Trophoblast cell (in vitro differentiated cells and primary cell): ENCODE data around the gene TNIK.
A peak's percentile ranks its signal among the peaks of the same experiment; 100 is the strongest.

Experiments used
- DNase-seq, 2 donors: peaks; one replicate each; pipeline ENCODE4 v3.0.0-alpha.2; 2016
- H2AFZ ChIP-seq: 2 replicates; pipeline ENCODE4 v1.6.1; 2013; ENCODE audit warnings: low read length, moderate library complexity, mild to moderate bottlenecking; ENCODE audit not compliant: insufficient read depth, poor library complexity
- H2AK5ac ChIP-seq: 2 replicates; pipeline ENCODE4 v1.6.1; 2013; ENCODE audit warnings: mild to moderate bottlenecking, low read length
- H2BK120ac ChIP-seq: 2 replicates; pipeline ENCODE4 v1.6.1; 2013; ENCODE audit warnings: low read length, mild to moderate bottlenecking, moderate library complexity; ENCODE audit not compliant: insufficient read depth, poor library complexity
- H2BK12ac ChIP-seq: 2 replicates; pipeline ENCODE4 v1.6.1; 2013; ENCODE audit warnings: mild to moderate bottlenecking, low read length, moderate library complexity
- H2BK5ac ChIP-seq: 2 replicates; pipeline ENCODE4 v1.6.1; 2013; ENCODE audit warnings: low read length, low read depth, moderate library complexity, mild to moderate bottlenecking; ENCODE audit not compliant: poor library complexity
- H3K14ac ChIP-seq: 2 replicates; pipeline ENCODE4 v1.6.1; 2013; ENCODE audit warnings: mild to moderate bottlenecking, low read length
- H3K18ac ChIP-seq: 2 replicates; pipeline ENCODE4 v1.6.1; 2013; ENCODE audit warnings: mild to moderate bottlenecking, low read length
- H3K23ac ChIP-seq: 2 replicates; pipeline ENCODE4 v1.6.1; 2013; ENCODE audit warnings: low read length
- H3K27ac ChIP-seq: 2 replicates; pipeline ENCODE4 v1.5.1; 2013; ENCODE audit warnings: low read depth, mild to moderate bottlenecking, inconsistent platforms, low read length, moderate library complexity
- H3K27me3 ChIP-seq: 2 replicates; pipeline ENCODE4 v1.6.1; 2013; ENCODE audit warnings: inconsistent platforms, mild to moderate bottlenecking, low read length, moderate library complexity; ENCODE audit not compliant: insufficient read depth
- H3K36me3 ChIP-seq, 2 experiments: 1 replicate in 1 of 2; 2 replicates in 1 of 2; pipeline ENCODE4 v1.6.1; 2013; ENCODE audit warnings: low read length in 2 of 2, mild to moderate bottlenecking in 2 of 2, moderate library complexity in 1 of 2; ENCODE audit not compliant: insufficient read depth in 2 of 2, control insufficient read depth in 1 of 2
- H3K4ac ChIP-seq: 2 replicates; pipeline ENCODE4 v1.6.1; 2013; ENCODE audit warnings: low read depth, mild to moderate bottlenecking, low read length, moderate library complexity
- H3K4me1 ChIP-seq, 2 experiments: 1 replicate in 1 of 2; 2 replicates in 1 of 2; pipeline ENCODE4 v1.6.1; 2013; ENCODE audit warnings: low read length in 2 of 2, mild to moderate bottlenecking in 2 of 2, moderate library complexity in 1 of 2; ENCODE audit not compliant: insufficient read depth in 2 of 2, control insufficient read depth in 1 of 2
- H3K4me2 ChIP-seq: 2 replicates; pipeline ENCODE4 v1.6.1; 2013; ENCODE audit warnings: inconsistent platforms, mild to moderate bottlenecking, low read length, moderate library complexity
- H3K4me3 ChIP-seq: 2 replicates; pipeline ENCODE4 v1.5.1; 2013; ENCODE audit warnings: mild to moderate bottlenecking, low read depth, low read length, inconsistent platforms
- H3K79me1 ChIP-seq: one replicate; pipeline ENCODE4 v1.6.1; 2013; ENCODE audit warnings: low read length
- H3K79me2 ChIP-seq: 2 replicates; pipeline ENCODE4 v1.6.1; 2013; ENCODE audit warnings: low read length, mild to moderate bottlenecking; ENCODE audit not compliant: control insufficient read depth, insufficient read depth, poor library complexity
- H3K9ac ChIP-seq: 2 replicates; pipeline ENCODE4 v1.6.1; 2013; ENCODE audit warnings: mild to moderate bottlenecking, low read length
- H3K9me3 ChIP-seq: 2 replicates; pipeline ENCODE4 v1.6.1; 2013; ENCODE audit warnings: low read depth, mild to moderate bottlenecking, control low read depth, inconsistent platforms, low read length; ENCODE audit not compliant: insufficient read depth
- H4K12ac ChIP-seq: 2 replicates; pipeline ENCODE4 v1.6.1; 2013; ENCODE audit warnings: low read depth, mild to moderate bottlenecking, low read length, moderate library complexity
- H4K8ac ChIP-seq: 2 replicates; pipeline ENCODE4 v1.6.1; 2013; ENCODE audit warnings: low read depth, mild to moderate bottlenecking, low read length, moderate library complexity
- H4K91ac ChIP-seq: one replicate; pipeline ENCODE4 v1.6.1; 2013; ENCODE audit warnings: low read depth, mild to moderate bottlenecking, low read length, moderate library complexity
- WGBS: extraction: QIAGEN DNeasy Blood & Tissue Kit; methylation state at CpG from one replicate; pipeline ENCODE4 v1.1.7; 2013; ENCODE audit warnings: missing lambda C conversion rate; ENCODE audit not compliant: insufficient read length, insufficient coverage; ENCODE audit errors: extremely low coverage; 5-methylcytosine and 5-hydroxymethylcytosine counted together

Gene TNIK

DNA sequence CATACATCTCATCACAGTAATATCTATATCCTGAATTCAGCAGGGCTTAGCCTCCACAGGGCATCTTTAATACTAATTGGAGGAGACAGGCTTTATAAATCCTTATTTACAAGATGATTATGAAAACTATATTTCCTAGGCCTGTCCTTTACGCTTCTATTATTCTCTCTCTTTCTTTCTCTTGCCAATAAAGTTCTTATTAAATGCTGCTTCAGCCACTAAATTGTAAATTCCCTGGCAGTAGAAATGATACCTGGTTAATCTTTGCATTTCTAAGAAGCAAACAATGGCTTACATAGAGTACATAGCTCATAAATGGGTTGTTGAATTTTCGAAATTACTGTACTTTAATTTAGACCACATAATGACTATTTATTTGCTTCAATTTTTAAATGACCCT, 43.5 kb downstream of the TNIK start:
- no peak for DNase-seq
- Histone ChIP-seq H3K9ac (no peak overlapping the region), H3K18ac (no peak overlapping the region), H3K4me1 (no peaks in the 10 kb centered on the region), H3K9me3 (no peaks in the 10 kb centered on the region), H3K36me3 (no peaks in the 10 kb centered on the region), H3K23ac (no peak overlapping the region), H3K27ac (no peak overlapping the region), H2BK120ac (no peak overlapping the region), H3K14ac (no peak overlapping the region), H2AK5ac (no peak overlapping the region), H4K91ac (no peak overlapping the region), H3K4ac (no peak overlapping the region), H3K4me2 (no peak overlapping the region), H2AFZ (no peak overlapping the region), H3K27me3 (no peaks in the 10 kb centered on the region), H2BK5ac (no peak overlapping the region), H4K8ac (no peak overlapping the region), H3K4me3 (no peak overlapping the region), H3K79me2 (no peaks in the 10 kb centered on the region), H2BK12ac (no peak overlapping the region), H3K79me1 (no peaks in the 10 kb centered on the region), H4K12ac (no peak overlapping the region)
- no CpG with 5 or more reads among the region's 2 CpGs for WGBS

DNA sequence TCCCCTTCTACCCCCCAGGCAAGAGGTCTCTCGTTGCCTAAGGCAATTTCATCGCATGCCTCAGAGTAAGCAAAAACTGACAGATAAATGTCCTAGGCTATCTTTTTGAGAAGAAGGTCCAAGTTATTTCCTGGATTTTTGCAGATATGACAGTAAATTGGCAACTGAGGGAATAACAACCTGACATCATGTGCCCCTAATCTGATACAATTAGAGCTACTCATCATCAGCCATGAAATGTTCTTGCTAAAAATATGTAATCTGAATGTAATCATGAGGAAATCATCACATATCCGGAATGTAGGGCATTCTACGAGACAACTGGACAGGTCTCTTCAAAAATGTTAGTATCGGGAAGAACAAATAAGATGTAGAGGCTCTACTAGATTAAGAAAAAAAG, 44.1 kb downstream of the TNIK start:
- H2BK120ac ChIP-seq, result no peak overlapping the region
- no peaks in the 10 kb centered on the region for H3K9me3 ChIP-seq
- no CpG with 5 or more reads among the region's 5 CpGs for WGBS
- no peak overlapping the region for H3K9ac ChIP-seq
- no peak overlapping the region for H2AFZ ChIP-seq
- no peaks in the 10 kb centered on the region for H3K27me3 ChIP-seq
- H2BK12ac ChIP-seq, result no peak overlapping the region
- no peak overlapping the region for H2AK5ac ChIP-seq
- H3K4me1 ChIP-seq, result no peaks in the 10 kb centered on the region
- no peak overlapping the region for H3K14ac ChIP-seq
- DNase-seq, result peak in 1 of 2 donors; percentile 78
- H3K4me2 ChIP-seq, result no peak overlapping the region
- no peaks in the 10 kb centered on the region for H3K79me2 ChIP-seq
- H4K8ac ChIP-seq, result no peak overlapping the region
- no peak overlapping the region for H2BK5ac ChIP-seq
- H3K27ac ChIP-seq, result no peak overlapping the region
- no peak overlapping the region for H3K23ac ChIP-seq
- H3K18ac ChIP-seq, result no peak overlapping the region
- H3K4me3 ChIP-seq, result no peak overlapping the region
- no peak overlapping the region for H4K12ac ChIP-seq
- no peaks in the 10 kb centered on the region for H3K36me3 ChIP-seq
- no peak overlapping the region for H4K91ac ChIP-seq
- no peak overlapping the region for H3K4ac ChIP-seq
- no peaks in the 10 kb centered on the region for H3K79me1 ChIP-seq

- Histone ChIP-seq H2BK120ac (no peak overlapping the region), H3K9me3 (no peaks in the 10 kb centered on the region), H2AFZ (no peak overlapping the region), H3K27me3 (no peaks in the 10 kb centered on the region), H3K9ac (no peak overlapping the region), H4K8ac (no peak overlapping the region), H3K4ac (no peak overlapping the region), H3K23ac (no peak overlapping the region), H2AK5ac (no peak overlapping the region), H3K36me3 (no peaks in the 10 kb centered on the region), H3K4me3 (no peak overlapping the region), H2BK12ac (no peak overlapping the region), H3K18ac (no peak overlapping the region), H4K91ac (no peak overlapping the region), H3K14ac (no peak overlapping the region), H4K12ac (no peak overlapping the region), H2BK5ac (no peak overlapping the region), H3K79me2 (no peaks in the 10 kb centered on the region), H3K27ac (no peak overlapping the region), H3K4me1 (no peaks in the 10 kb centered on the region), H3K79me1 (no peaks in the 10 kb centered on the region), H3K4me2 (no peak overlapping the region)
- no CpG with 5 or more reads among the region's 2 CpGs for WGBS
- DNase-seq, result peak; percentile 18 to 49
These were observed 45.1 kb downstream of the TNIK start for GRCh38 chr3:171415070-171415469.

DNA sequence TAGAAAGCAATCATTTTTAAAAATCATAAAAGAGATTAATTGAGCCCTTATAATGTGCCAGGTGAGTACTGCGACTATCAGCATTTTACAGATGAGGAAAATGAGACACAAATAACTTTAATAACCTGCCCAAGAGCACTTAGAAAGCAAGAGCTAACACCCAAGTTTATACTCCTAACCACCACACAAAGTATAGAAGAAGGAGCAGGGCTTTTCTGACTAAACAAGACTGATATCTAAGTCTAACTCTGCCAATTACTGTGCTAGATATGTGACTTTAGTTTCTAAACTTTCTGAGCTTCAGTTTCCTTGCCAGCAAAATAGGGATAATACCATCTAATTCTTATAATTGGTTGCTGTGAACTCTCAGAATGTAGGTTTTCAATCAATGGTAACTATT, 47.7 kb downstream of the TNIK start:
- Histone ChIP-seq H3K4me3 (no peak overlapping the region), H3K4me2 (no peak overlapping the region), H3K36me3 (no peaks in the 10 kb centered on the region), H3K14ac (no peak overlapping the region), H3K27me3 (no peaks in the 10 kb centered on the region), H3K4ac (no peak overlapping the region), H3K27ac (no peak overlapping the region), H3K18ac (no peak overlapping the region), H3K23ac (no peak overlapping the region), H2AFZ (no peak overlapping the region), H4K12ac (no peak overlapping the region), H2BK5ac (no peak overlapping the region), H2AK5ac (no peak overlapping the region), H2BK120ac (no peak overlapping the region), H2BK12ac (no peak overlapping the region), H3K79me1 (no peaks in the 10 kb centered on the region), H4K8ac (no peak overlapping the region), H3K79me2 (no peaks in the 10 kb centered on the region), H3K9me3 (no peaks in the 10 kb centered on the region), H4K91ac (no peak overlapping the region), H3K9ac (no peak overlapping the region), H3K4me1 (no peaks in the 10 kb centered on the region)
- DNase-seq, result no peak
- WGBS, result no CpG with 5 or more reads among the region's 1 CpG
